WTC11 (cell line): ENCODE results near the gene CNFN. TPM values are rescaled to one million over a fixed set of nuclear protein-coding genes. Genes with fewer than 3 reads are reported as not detected.
"Not testable (repeated sequence)": the region's sequence is repeated elsewhere in the genome, so short reads cannot be mapped to it uniquely, and the experiment has no call there.

Experiments
- ATAC-seq: fragments of 200-7000 bp; cut with Tn5 transposase; 2 replicates; pipeline ENCODE4 v1.10.0; 2021; ENCODE audit warnings: mild to moderate bottlenecking, moderate library complexity
- CTCF ChIA-PET: fragments of 300-600 bp; sonication (Branson Sonifier 250); formaldehyde crosslinking; loops from one replicate; lab custom pipeline; 2021; ENCODE audit warnings: antibody characterized with exemption; lab: Charles Lee
- POLR2A ChIA-PET: fragments of 350-600 bp; sonication (Branson Sonifier 250); formaldehyde crosslinking; loops from one replicate; lab custom pipeline; 2021; ENCODE audit warnings: antibody characterized with exemption; lab: Charles Lee
- DNase-seq: peaks from one replicate; pipeline ENCODE4 v3.0.0; 2021; ENCODE audit warnings: low spot score
- H3K27ac Mint-ChIP-seq: 2 replicates; pipeline ENCODE4 v1.8.0; 2021; ENCODE audit warnings: mixed read lengths
- H3K27me3 Mint-ChIP-seq: 2 replicates; pipeline ENCODE4 v1.8.0; 2021; ENCODE audit warnings: low read depth, mild to moderate bottlenecking, moderate library complexity, mixed read lengths
- H3K36me3 Mint-ChIP-seq: 2 replicates; pipeline ENCODE4 v1.8.0; 2021; ENCODE audit warnings: mixed read lengths
- H3K4me1 Mint-ChIP-seq: 2 replicates; pipeline ENCODE4 v1.8.0; 2022; ENCODE audit warnings: mixed read lengths
- H3K4me3 Mint-ChIP-seq: 2 replicates; pipeline ENCODE4 v1.8.0; 2021; ENCODE audit warnings: mild to moderate bottlenecking, moderate library complexity, mixed read lengths
- H3K9me3 Mint-ChIP-seq: 2 replicates; pipeline ENCODE4 v1.8.0; 2021; ENCODE audit warnings: mixed read lengths
- ATF3 ChIP-seq: sonication (generic); formaldehyde crosslinking; conservative IDR thresholded peaks from 2 replicates; pipeline ENCODE4 v1.8.1; 2022; ENCODE audit warnings: mild to moderate bottlenecking, missing genetic modification reagents
- CDX4 ChIP-seq: fragments of 250-450 bp; sonication (Bioruptor Pico); IDR thresholded peaks from 2 replicates; pipeline ENCODE4 v1.9.0; 2021; ENCODE audit warnings: moderate library complexity, mild to moderate bottlenecking, inconsistent platforms, borderline replicate concordance
- CTCF ChIP-seq: fragments of 200-600 bp; IDR thresholded peaks from 2 replicates; pipeline ENCODE4 v1.8.0; 2022; ENCODE audit warnings: antibody characterized with exemption
- EMX1 ChIP-seq: fragments of 250-450 bp; sonication (Bioruptor Pico); IDR thresholded peaks from 2 replicates; pipeline ENCODE4 v1.8.0; 2021; ENCODE audit warnings: mild to moderate bottlenecking
- MYBL2 ChIP-seq: sonication (generic); formaldehyde crosslinking; IDR thresholded peaks from 2 replicates; pipeline ENCODE4 v1.8.1; 2023; ENCODE audit warnings: mild to moderate bottlenecking, moderate library complexity, missing genetic modification reagents
- NR1H2 ChIP-seq: sonication (generic); formaldehyde crosslinking; IDR thresholded peaks from 2 replicates; pipeline ENCODE4 v1.9.0; 2021; ENCODE audit warnings: mild to moderate bottlenecking, moderate library complexity, missing genetic modification reagents
- USF2 ChIP-seq: sonication (generic); formaldehyde crosslinking; IDR thresholded peaks from 2 replicates; pipeline ENCODE4 v1.8.1; 2023; ENCODE audit warnings: mild to moderate bottlenecking, missing genetic modification reagents, moderate library complexity
- ZMAT4 ChIP-seq: fragments of 250-450 bp; sonication (Bioruptor Pico); IDR thresholded peaks from 2 replicates; pipeline ENCODE4 v1.9.0; 2021; ENCODE audit warnings: mild to moderate bottlenecking
- ZNF263 ChIP-seq: sonication (generic); formaldehyde crosslinking; IDR thresholded peaks from 2 replicates; pipeline ENCODE4 v1.8.1; 2022; ENCODE audit warnings: low read depth, mild to moderate bottlenecking, moderate library complexity, missing genetic modification reagents
- ZNF281 ChIP-seq: sonication (generic); formaldehyde crosslinking; IDR thresholded peaks from 2 replicates; pipeline ENCODE4 v1.8.0; 2023; ENCODE audit warnings: mild to moderate bottlenecking, missing genetic modification reagents
- ZNF416 ChIP-seq: fragments of 250-450 bp; sonication (Bioruptor Pico); IDR thresholded peaks from 2 replicates; pipeline ENCODE4 v1.9.0; 2021; ENCODE audit warnings: mild to moderate bottlenecking, inconsistent platforms
- total RNA-seq: library from RNA; stranded (reverse); gene quantifications from 3 replicates; pipeline ENCODE4 v1.2.3, GENCODE V29; 2021

The CNFN gene
- total RNA-seq, 1 experiment from 2014 or later: 9.6 TPM

GRCh38 chr19:42345191-42345812 lies 44.8 kb downstream of the CNFN start:
- H3K27ac Mint-ChIP-seq: no peak overlapping the region
- no peak for DNase-seq
- no peaks in the 10 kb centered on the region for H3K27me3 Mint-ChIP-seq
- H3K4me1 Mint-ChIP-seq: no peaks in the 10 kb centered on the region
- POLR2A ChIA-PET: no interaction called here
- no peak for ATAC-seq
- peaks cover 15% of the 10 kb centered on the region for H3K36me3 Mint-ChIP-seq
- H3K9me3 Mint-ChIP-seq: no peaks in the 10 kb centered on the region
- TF ChIP-seq ZNF416 (CRISPR knock-in tag) (no peak), CDX4 (CRISPR knock-in tag) (no peak), ZNF263 (CRISPR knock-in tag) (no peak), EMX1 (no peak), ATF3 (CRISPR knock-in tag) (no peak), USF2 (no peak), MYBL2 (CRISPR knock-in tag) (no peak)
- TF ChIP-seq, all 79 proteins: peak for 0
- CTCF ChIA-PET: interaction anchor here (1.2 to 3.2 kb wide), 2 partner anchors 10 to 75 kb away, joined by 3 to 18 read pairs; no protein-coding TSS in a partner anchor
- no peak overlapping the region for H3K4me3 Mint-ChIP-seq

GRCh38 chr19:42344336-42344893 lies 45.7 kb downstream of the CNFN start:
- Mint-ChIP-seq H3K27me3 (no peaks in the 10 kb centered on the region), H3K9me3 (no peaks in the 10 kb centered on the region), H3K4me3 (no peak overlapping the region), H3K4me1 (no peaks in the 10 kb centered on the region), H3K36me3 (peaks cover 15% of the 10 kb centered on the region), H3K27ac (no peak overlapping the region)
- ChIA-PET CTCF (interaction anchor here (0.9 to 3.2 kb wide), 7 partner anchors 11 to 79 kb away, joined by 3 to 18 read pairs (median 10); no protein-coding TSS in a partner anchor), POLR2A (no interaction called here)
- ATAC-seq: no peak
- no peak for TF ChIP-seq ZMAT4 (CRISPR knock-in tag)
- DNase-seq: no peak

GRCh38 chr19:42343344-42344110 lies 46.6 kb downstream of the CNFN start:
- ChIA-PET CTCF (interaction anchor here (0.5 to 3.2 kb wide), 33 partner anchors 9 to 1709 kb away, joined by 3 to 30 read pairs (median 4); partner anchors contain the start of genes DEDD2, GSK3A and PRR19), POLR2A (no interaction called here)
- H3K9me3 Mint-ChIP-seq: no peaks in the 10 kb centered on the region
- no peak overlapping the region for H3K27ac Mint-ChIP-seq
- peaks cover 15% of the 10 kb centered on the region for H3K36me3 Mint-ChIP-seq
- no peak overlapping the region for H3K4me3 Mint-ChIP-seq
- DNase-seq (peak; percentile 76), ATAC-seq (peak; percentile 80)
- no peaks in the 10 kb centered on the region for H3K27me3 Mint-ChIP-seq
- TF ChIP-seq CTCF: peak; percentile 63
- no peak for TF ChIP-seq NR1H2 (CRISPR knock-in tag)
- TF ChIP-seq ZNF281 (CRISPR knock-in tag): no peak
- H3K4me1 Mint-ChIP-seq: no peaks in the 10 kb centered on the region

- DNase-seq, H3K4me3 Mint-ChIP-seq, H3K27me3 Mint-ChIP-seq, H3K4me1 Mint-ChIP-seq, POLR2A ChIA-PET, ATAC-seq, H3K36me3 Mint-ChIP-seq, H3K27ac Mint-ChIP-seq, H3K9me3 Mint-ChIP-seq: not testable (repeated sequence)
- CTCF ChIA-PET: interaction anchor here (1.1 kb wide), 1 partner anchor 21 kb away, joined by 3 read pairs; no protein-coding TSS in a partner anchor
Observed at GRCh38 chr19:42339922-42340321, 50.2 kb downstream of the CNFN start.

GRCh38 chr19:42339126-42339860 lies 50.8 kb downstream of the CNFN start:
- H3K9me3 Mint-ChIP-seq, H3K36me3 Mint-ChIP-seq, H3K4me3 Mint-ChIP-seq, H3K27ac Mint-ChIP-seq, H3K4me1 Mint-ChIP-seq, H3K27me3 Mint-ChIP-seq, CTCF ChIA-PET, ATAC-seq, POLR2A ChIA-PET, DNase-seq: not testable (repeated sequence)
